ENCODE results near the gene VEGFA. TPM values are rescaled to one million over a fixed set of nuclear protein-coding genes. Genes with fewer than 3 reads are reported as not detected.

Gene VEGFA
- total RNA-seq, 1 donor from 2014 or later: 31.2 TPM

DNA sequence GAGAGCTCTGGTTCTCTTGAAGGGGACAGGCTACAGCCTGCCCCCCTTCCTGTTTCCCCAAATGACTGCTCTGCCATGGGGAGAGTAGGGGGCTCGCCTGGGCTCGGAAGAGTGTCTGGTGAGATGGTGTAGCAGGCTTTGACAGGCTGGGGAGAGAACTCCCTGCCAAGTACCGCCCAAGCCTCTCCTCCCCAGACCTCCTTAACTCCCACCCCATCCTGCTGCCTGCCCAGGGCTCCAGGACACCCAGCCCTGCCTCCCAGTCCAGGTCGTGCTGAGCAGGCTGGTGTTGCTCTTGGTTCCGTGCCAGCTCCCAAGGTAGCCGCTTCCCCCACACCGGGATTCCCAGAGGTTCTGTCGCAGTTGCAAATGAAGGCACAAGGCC is 9.8 kb downstream of the VEGFA start:
- H3K9me3 Mint-ChIP-seq: no peaks in the 10 kb centered on the region
- H3K27me3 Mint-ChIP-seq (ENCODE audit: low read depth): no peaks in the 10 kb centered on the region
- TF ChIP-seq, protein P1, sequence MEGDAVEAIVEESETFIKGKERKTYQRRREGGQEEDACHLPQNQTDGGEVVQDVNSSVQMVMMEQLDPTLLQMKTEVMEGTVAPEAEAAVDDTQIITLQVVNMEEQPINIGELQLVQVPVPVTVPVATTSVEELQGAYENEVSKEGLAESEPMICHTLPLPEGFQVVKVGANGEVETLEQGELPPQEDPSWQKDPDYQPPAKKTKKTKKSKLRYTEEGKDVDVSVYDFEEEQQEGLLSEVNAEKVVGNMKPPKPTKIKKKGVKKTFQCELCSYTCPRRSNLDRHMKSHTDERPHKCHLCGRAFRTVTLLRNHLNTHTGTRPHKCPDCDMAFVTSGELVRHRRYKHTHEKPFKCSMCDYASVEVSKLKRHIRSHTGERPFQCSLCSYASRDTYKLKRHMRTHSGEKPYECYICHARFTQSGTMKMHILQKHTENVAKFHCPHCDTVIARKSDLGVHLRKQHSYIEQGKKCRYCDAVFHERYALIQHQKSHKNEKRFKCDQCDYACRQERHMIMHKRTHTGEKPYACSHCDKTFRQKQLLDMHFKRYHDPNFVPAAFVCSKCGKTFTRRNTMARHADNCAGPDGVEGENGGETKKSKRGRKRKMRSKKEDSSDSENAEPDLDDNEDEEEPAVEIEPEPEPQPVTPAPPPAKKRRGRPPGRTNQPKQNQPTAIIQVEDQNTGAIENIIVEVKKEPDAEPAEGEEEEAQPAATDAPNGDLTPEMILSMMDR (conservative IDR thresholded peaks at IDR 0.05): no peak
- H3K36me3 Mint-ChIP-seq (ENCODE audit: low read depth): peaks cover 11% of the 10 kb centered on the region
- no peak overlapping the region for H3K27ac Mint-ChIP-seq (ENCODE audit: unreplicated experiment)
- H3K4me3 Mint-ChIP-seq: no peak overlapping the region
- H3K4me1 Mint-ChIP-seq: peaks cover 11% of the 10 kb centered on the region
- no peak for DNase-seq (ENCODE audit: low read depth, low spot score)

DNA sequence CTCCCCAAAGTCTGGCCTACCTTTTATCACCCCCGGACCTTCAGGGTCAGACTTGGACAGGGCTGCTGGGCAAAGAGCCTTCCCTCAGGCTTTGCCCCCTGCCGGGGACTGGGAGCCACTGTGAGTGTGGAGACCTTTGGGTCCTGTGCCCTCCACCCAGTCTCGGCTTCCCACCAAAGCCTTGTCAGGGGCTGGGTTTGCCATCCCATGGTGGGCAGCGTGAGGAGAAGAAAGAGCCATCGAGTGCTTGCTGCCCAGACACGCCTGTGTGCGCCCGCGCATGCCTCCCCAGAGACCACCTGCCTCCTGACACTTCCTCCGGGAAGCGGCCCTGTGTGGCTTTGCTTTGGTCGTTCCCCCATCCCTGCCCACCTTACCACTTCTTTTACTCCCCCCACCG is 10.3 kb downstream of the VEGFA start:
- H3K9me3 Mint-ChIP-seq: no peaks in the 10 kb centered on the region
- TF ChIP-seq, protein P1 (conservative IDR thresholded peaks at IDR 0.05): no peak
- DNase-seq (ENCODE audit: low read depth, low spot score): no peak
- H3K27me3 Mint-ChIP-seq (ENCODE audit: low read depth): no peaks in the 10 kb centered on the region
- H3K4me3 Mint-ChIP-seq: no peak overlapping the region
- peaks cover 6% of the 10 kb centered on the region for H3K4me1 Mint-ChIP-seq
- H3K36me3 Mint-ChIP-seq (ENCODE audit: low read depth): peaks cover 11% of the 10 kb centered on the region
- H3K27ac Mint-ChIP-seq (ENCODE audit: unreplicated experiment): peak overlapping the region; percentile 12

DNA sequence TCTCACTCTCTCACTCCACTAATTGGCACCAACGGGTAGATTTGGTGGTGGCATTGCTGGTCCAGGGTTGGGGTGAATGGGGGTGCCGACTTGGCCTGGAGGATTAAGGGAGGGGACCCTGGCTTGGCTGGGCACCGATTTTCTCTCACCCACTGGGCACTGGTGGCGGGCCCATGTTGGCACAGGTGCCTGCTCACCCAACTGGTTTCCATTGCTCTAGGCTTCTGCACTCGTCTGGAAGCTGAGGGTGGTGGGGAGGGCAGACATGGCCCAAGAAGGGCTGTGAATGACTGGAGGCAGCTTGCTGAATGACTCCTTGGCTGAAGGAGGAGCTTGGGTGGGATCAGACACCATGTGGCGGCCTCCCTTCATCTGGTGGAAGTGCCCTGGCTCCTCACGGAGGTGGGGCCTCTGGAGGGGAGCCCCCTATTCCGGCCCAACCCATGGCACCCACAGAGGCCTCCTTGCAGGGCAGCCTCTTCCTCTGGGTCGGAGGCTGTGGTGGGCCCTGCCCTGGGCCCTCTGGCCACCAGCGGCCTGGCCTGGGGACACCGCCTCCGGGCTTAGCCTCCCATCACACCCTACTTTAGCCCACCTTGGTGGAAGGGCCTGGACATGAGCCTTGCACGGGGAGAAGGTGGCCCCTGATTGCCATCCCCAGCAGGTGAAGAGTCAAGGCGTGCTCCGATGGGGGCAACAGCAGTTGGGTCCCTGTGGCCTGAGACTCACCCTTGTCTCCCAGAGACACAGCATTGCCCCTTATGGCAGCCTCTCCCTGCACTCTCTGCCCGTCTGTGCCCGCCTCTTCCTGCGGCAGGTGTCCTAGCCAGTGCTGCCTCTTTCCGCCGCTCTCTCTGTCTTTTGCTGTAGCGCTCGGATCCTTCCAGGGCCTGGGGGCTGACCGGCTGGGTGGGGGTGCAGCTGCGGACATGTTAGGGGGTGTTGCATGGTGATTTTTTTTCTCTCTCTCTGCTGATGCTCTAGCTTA is 11.2 kb downstream of the VEGFA start:
- DNase-seq (ENCODE audit: low read depth, low spot score): no peak
- Mint-ChIP-seq H3K4me3 (no peak overlapping the region), H3K27ac (ENCODE audit: unreplicated experiment) (no peak overlapping the region), H3K27me3 (ENCODE audit: low read depth) (no peaks in the 10 kb centered on the region), H3K9me3 (no peaks in the 10 kb centered on the region), H3K36me3 (ENCODE audit: low read depth) (peaks cover 13% of the 10 kb centered on the region), H3K4me1 (no peaks in the 10 kb centered on the region)
- TF ChIP-seq, protein P1 (conservative IDR thresholded peaks at IDR 0.05): no peak

DNA sequence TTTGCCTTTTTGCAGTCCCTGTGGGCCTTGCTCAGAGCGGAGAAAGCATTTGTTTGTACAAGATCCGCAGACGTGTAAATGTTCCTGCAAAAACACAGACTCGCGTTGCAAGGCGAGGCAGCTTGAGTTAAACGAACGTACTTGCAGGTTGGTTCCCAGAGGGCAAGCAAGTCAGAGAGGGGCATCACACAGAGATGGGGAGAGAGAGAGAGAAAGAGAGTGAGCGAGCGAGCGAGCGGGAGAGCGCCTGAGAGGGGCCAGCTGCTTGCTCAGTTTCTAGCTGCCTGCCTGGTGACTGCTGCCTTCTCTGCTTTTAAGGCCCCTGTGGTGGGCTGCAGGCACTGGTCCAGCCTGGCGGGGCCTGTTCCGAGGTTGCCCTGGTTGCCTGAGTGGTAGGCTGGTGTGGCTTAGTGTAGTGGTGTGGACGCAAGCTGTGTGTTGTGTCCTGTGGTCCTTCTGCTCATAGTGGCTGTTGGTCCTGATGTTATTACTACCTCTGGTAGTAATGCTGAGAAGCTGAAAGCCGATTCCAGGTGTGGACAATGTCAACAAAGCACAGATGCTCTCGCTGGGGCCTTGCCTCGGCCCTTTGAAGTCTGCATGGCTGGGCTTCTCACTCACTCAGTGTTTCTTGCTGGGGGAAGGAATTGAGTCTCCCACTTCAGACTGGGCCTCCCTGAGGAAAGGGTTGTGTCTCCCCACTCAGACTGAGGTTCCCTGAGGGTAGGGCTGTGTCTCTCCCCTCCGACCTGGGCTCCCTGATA is 12.1 kb downstream of the VEGFA start:
- H3K27ac Mint-ChIP-seq (ENCODE audit: unreplicated experiment): no peak overlapping the region
- no peak for DNase-seq (ENCODE audit: low read depth, low spot score)
- H3K4me1 Mint-ChIP-seq: no peaks in the 10 kb centered on the region
- H3K9me3 Mint-ChIP-seq: no peaks in the 10 kb centered on the region
- no peaks in the 10 kb centered on the region for H3K27me3 Mint-ChIP-seq (ENCODE audit: low read depth)
- peaks cover 11% of the 10 kb centered on the region for H3K36me3 Mint-ChIP-seq (ENCODE audit: low read depth)
- no peak overlapping the region for H3K4me3 Mint-ChIP-seq
- TF ChIP-seq, protein P1 (conservative IDR thresholded peaks at IDR 0.05): no peak

GRCh38 chr6:43782764-43783513 is 12.9 kb downstream of the VEGFA start:
- Mint-ChIP-seq H3K27ac (ENCODE audit: unreplicated experiment) (no peak overlapping the region), H3K9me3 (no peaks in the 10 kb centered on the region), H3K4me3 (no peak overlapping the region), H3K27me3 (ENCODE audit: low read depth) (no peaks in the 10 kb centered on the region), H3K4me1 (no peaks in the 10 kb centered on the region), H3K36me3 (ENCODE audit: low read depth) (peaks cover 9% of the 10 kb centered on the region)
- DNase-seq (ENCODE audit: low read depth, low spot score): no peak
- TF ChIP-seq, protein P1 (conservative IDR thresholded peaks at IDR 0.05): no peak
